Neural cell (in vitro differentiated cells): Measurements from ENCODE around the gene TWNK. TPM values are rescaled to one million over a fixed set of nuclear protein-coding genes. Genes with fewer than 3 reads are reported as not detected.

ENCODE experiments used
- H2AFZ ChIP-seq: fragments of 200-600, 300-800 bp; sonication (generic), shearing (Covaris generic); 2 replicates; pipeline ENCODE4 v1.6.0; 2014; ENCODE audit warnings: low read depth, mild to moderate bottlenecking, antibody characterized with exemption, low read length, moderate library complexity
- H3F3A ChIP-seq: fragments of 200-600 bp; shearing (Covaris generic); 2 replicates; pipeline ENCODE4 v1.6.1; 2016; ENCODE audit warnings: mild to moderate bottlenecking, moderate library complexity, mixed read lengths, antibody characterized with exemption, low read length; ENCODE audit not compliant: insufficient read depth, poor library complexity, severe bottlenecking
- H3K27ac ChIP-seq: fragments of 200-600, 300-800 bp; sonication (generic), shearing (Covaris generic); 2 replicates; pipeline ENCODE4 v1.5.1; 2014; ENCODE audit warnings: mild to moderate bottlenecking, low read length, moderate library complexity
- H3K27me3 ChIP-seq: fragments of 300-800, 200-600 bp; sonication (generic), shearing (Covaris generic); 2 replicates; pipeline ENCODE4 v1.6.0; 2014; ENCODE audit warnings: mild to moderate bottlenecking, low read depth, low read length, moderate library complexity; ENCODE audit not compliant: insufficient read depth
- H3K36me3 ChIP-seq: fragments of 300-800, 200-600 bp; sonication (generic), shearing (Covaris generic); 2 replicates; pipeline ENCODE4 v1.5.1; 2014; ENCODE audit warnings: mild to moderate bottlenecking, antibody characterized with exemption, low read length, moderate library complexity; ENCODE audit not compliant: insufficient read depth
- H3K4me2 ChIP-seq: fragments of 300-800, 200-600 bp; sonication (generic), shearing (Covaris generic); 2 replicates; pipeline ENCODE4 v1.6.0; 2014; ENCODE audit warnings: mild to moderate bottlenecking, low read length
- H3K4me3 ChIP-seq: fragments of 300-800, 200-600 bp; sonication (generic), shearing (Covaris generic); 2 replicates; pipeline ENCODE4 v1.5.1; 2014; ENCODE audit warnings: mild to moderate bottlenecking, low read length, moderate library complexity
- H3K79me2 ChIP-seq: fragments of 200-600 bp; shearing (Covaris generic); replicated peaks from 2 replicates; pipeline ENCODE4 v1.6.0; 2014; ENCODE audit warnings: mild to moderate bottlenecking, low read length, moderate library complexity; ENCODE audit not compliant: insufficient read depth
- H3K9ac ChIP-seq: fragments of 300-800, 200-600 bp; sonication (generic), shearing (Covaris generic); 2 replicates; pipeline ENCODE4 v1.6.1; 2016; ENCODE audit warnings: mild to moderate bottlenecking, low read length, mixed read lengths
- H3K9me2 ChIP-seq: fragments of 200-600 bp; shearing (Covaris generic); 2 replicates; pipeline ENCODE4 v1.6.1; 2016; ENCODE audit warnings: mild to moderate bottlenecking, low read length, mixed read lengths; ENCODE audit not compliant: insufficient read depth
- H3K9me3 ChIP-seq: fragments of 200-600, 300-800 bp; sonication (generic), shearing (Covaris generic); 2 replicates; pipeline ENCODE4 v1.6.1; 2016; ENCODE audit warnings: mild to moderate bottlenecking, mixed run types, low read length, moderate library complexity, mixed read lengths
- H4K20me1 ChIP-seq: fragments of 200-600 bp; shearing (Covaris generic); 2 replicates; pipeline ENCODE4 v1.6.1; 2016; ENCODE audit warnings: mild to moderate bottlenecking, mixed run types; ENCODE audit not compliant: insufficient read depth
- EP300 ChIP-seq: fragments of 450-650 bp; conservative IDR thresholded peaks from 2 replicates; pipeline ENCODE4 v1.6.1; 2014; ENCODE audit warnings: antibody characterized with exemption, mild to moderate bottlenecking, moderate library complexity; ENCODE audit not compliant: poor library complexity, severe bottlenecking
- EZH2 ChIP-seq: fragments of 200-600, 300-800 bp; shearing (Covaris generic), sonication (generic); IDR thresholded peaks from 2 replicates; pipeline ENCODE4 v1.6.1; 2014; ENCODE audit warnings: antibody characterized with exemption, low read length, borderline replicate concordance, mild to moderate bottlenecking; ENCODE audit not compliant: insufficient read depth, poor library complexity, severe bottlenecking
- MXI1 ChIP-seq: fragments of 450-650 bp; conservative IDR thresholded peaks from 2 replicates; pipeline ENCODE4 v1.6.1; 2014; ENCODE audit warnings: antibody characterized with exemption, mild to moderate bottlenecking; ENCODE audit not compliant: poor library complexity, severe bottlenecking
- POLR2AphosphoS5 ChIP-seq: IDR thresholded peaks from 2 replicates; pipeline ENCODE4 v1.6.1; 2012
- RAD21 ChIP-seq: fragments of 450-650 bp; conservative IDR thresholded peaks from 2 replicates; pipeline ENCODE4 v1.6.1; 2014; ENCODE audit warnings: antibody characterized with exemption, mild to moderate bottlenecking, moderate library complexity
- SMC3 ChIP-seq: fragments of 450-650 bp; conservative IDR thresholded peaks from 2 replicates; pipeline ENCODE4 v1.6.1; 2014; ENCODE audit warnings: antibody characterized with exemption, mild to moderate bottlenecking, moderate library complexity; ENCODE audit not compliant: poor library complexity
- TAF1 ChIP-seq: IDR thresholded peaks from 2 replicates; pipeline ENCODE4 v1.6.1; 2012; ENCODE audit warnings: low read depth
- polyA plus RNA-seq: library from polyadenylated mRNA; depleted of rRNA; stranded (reverse); fragments of >200 nt; gene quantifications from 2 replicates; pipeline ENCODE4 v1.2.3, GENCODE V29; 2014
- TF ChIP-seq, protein P1 (sequence below): fragments of 450-650 bp; IDR thresholded peaks from 2 replicates; pipeline ENCODE4 v1.5.1; 2014; ENCODE audit warnings: antibody characterized with exemption, mild to moderate bottlenecking, moderate library complexity; ENCODE audit not compliant: poor library complexity, severe bottlenecking
- TF ChIP-seq, protein P2 (sequence below): IDR thresholded peaks from 2 replicates; pipeline ENCODE4 v1.6.1; 2012; ENCODE audit warnings: borderline replicate concordance

The TWNK gene
- polyA plus RNA-seq, 1 donor from 2014 or later = 4.8 TPM

DNA sequence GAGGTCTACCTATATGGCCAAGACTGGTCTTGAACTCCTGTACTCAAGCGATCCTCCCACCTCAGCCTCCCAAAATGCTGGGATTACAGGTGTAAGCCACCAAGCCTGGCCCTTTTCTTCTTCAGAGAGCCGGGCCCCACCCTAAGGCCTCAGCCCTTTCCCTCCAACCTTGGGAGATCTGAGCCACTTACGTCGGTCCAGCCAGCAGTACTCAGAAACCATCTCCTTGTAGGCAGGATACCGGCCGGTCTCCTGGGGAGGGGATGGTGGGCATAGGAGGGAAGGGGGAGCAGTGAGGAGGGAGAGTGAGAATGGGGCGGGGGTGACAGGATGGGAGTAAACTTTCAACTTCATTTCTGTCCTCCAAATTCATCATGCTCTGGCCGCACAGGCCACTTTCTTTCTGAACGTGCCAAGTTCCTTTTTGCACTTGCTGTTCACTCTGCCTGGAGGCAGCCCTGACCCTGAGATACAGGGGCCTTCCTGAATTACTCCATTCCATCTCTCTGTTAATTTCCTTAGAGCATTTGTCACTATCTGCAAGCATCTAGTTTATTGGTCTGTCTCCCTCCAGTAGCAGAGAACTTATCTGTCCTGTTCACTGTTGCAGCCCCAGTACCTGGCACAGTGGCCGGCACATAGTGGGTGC is 33.2 kb downstream of the TWNK start:
- TF ChIP-seq, protein P1, sequence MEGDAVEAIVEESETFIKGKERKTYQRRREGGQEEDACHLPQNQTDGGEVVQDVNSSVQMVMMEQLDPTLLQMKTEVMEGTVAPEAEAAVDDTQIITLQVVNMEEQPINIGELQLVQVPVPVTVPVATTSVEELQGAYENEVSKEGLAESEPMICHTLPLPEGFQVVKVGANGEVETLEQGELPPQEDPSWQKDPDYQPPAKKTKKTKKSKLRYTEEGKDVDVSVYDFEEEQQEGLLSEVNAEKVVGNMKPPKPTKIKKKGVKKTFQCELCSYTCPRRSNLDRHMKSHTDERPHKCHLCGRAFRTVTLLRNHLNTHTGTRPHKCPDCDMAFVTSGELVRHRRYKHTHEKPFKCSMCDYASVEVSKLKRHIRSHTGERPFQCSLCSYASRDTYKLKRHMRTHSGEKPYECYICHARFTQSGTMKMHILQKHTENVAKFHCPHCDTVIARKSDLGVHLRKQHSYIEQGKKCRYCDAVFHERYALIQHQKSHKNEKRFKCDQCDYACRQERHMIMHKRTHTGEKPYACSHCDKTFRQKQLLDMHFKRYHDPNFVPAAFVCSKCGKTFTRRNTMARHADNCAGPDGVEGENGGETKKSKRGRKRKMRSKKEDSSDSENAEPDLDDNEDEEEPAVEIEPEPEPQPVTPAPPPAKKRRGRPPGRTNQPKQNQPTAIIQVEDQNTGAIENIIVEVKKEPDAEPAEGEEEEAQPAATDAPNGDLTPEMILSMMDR = no peak
- TF ChIP-seq TAF1 (no peak), EZH2 (no peak), MXI1 (no peak), SMC3 (no peak), RAD21 (no peak), POLR2AphosphoS5 (no peak), EP300 (no peak)
- TF ChIP-seq, protein P2, sequence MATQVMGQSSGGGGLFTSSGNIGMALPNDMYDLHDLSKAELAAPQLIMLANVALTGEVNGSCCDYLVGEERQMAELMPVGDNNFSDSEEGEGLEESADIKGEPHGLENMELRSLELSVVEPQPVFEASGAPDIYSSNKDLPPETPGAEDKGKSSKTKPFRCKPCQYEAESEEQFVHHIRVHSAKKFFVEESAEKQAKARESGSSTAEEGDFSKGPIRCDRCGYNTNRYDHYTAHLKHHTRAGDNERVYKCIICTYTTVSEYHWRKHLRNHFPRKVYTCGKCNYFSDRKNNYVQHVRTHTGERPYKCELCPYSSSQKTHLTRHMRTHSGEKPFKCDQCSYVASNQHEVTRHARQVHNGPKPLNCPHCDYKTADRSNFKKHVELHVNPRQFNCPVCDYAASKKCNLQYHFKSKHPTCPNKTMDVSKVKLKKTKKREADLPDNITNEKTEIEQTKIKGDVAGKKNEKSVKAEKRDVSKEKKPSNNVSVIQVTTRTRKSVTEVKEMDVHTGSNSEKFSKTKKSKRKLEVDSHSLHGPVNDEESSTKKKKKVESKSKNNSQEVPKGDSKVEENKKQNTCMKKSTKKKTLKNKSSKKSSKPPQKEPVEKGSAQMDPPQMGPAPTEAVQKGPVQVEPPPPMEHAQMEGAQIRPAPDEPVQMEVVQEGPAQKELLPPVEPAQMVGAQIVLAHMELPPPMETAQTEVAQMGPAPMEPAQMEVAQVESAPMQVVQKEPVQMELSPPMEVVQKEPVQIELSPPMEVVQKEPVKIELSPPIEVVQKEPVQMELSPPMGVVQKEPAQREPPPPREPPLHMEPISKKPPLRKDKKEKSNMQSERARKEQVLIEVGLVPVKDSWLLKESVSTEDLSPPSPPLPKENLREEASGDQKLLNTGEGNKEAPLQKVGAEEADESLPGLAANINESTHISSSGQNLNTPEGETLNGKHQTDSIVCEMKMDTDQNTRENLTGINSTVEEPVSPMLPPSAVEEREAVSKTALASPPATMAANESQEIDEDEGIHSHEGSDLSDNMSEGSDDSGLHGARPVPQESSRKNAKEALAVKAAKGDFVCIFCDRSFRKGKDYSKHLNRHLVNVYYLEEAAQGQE = no peak
- Histone ChIP-seq H3K27ac (no peak overlapping the region), H3K27me3 (peaks cover 48% of the 10 kb centered on the region), H4K20me1 (no peaks in the 10 kb centered on the region), H2AFZ (no peak overlapping the region), H3K9me2 (no peaks in the 10 kb centered on the region), H3K79me2 (no peaks in the 10 kb centered on the region), H3K4me2 (no peak overlapping the region), H3K9ac (no peak overlapping the region), H3K4me3 (no peak overlapping the region), H3K9me3 (no peaks in the 10 kb centered on the region), H3F3A (no peaks in the 10 kb centered on the region), H3K36me3 (no peaks in the 10 kb centered on the region)

DNA sequence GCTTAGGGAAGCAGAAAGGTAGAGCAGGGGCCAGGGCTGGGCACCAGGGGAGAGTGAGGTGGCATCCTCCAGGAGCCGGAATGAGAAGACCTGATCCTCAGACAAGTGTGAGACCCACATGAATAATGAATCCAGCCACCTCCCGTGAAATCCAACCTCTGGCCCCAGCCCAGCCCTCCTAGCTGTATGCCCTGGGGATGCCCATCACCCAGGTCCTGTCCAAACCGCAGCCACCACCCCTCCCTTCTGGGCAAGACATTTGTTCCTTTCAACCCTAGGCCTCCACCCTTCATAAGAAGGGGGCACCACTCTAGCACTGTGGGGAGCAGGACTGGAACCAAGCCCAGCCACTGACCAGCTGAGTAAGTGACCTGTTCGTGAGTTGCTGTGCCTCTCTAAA is 33.9 kb downstream of the TWNK start:
- Histone ChIP-seq H3K9me2 (no peaks in the 10 kb centered on the region), H3K79me2 (no peaks in the 10 kb centered on the region), H4K20me1 (no peaks in the 10 kb centered on the region), H3K27ac (no peak overlapping the region), H3F3A (no peaks in the 10 kb centered on the region), H3K36me3 (no peaks in the 10 kb centered on the region), H3K9ac (no peak overlapping the region), H2AFZ (no peak overlapping the region), H3K4me2 (no peak overlapping the region), H3K4me3 (no peak overlapping the region), H3K27me3 (peaks cover 43% of the 10 kb centered on the region), H3K9me3 (no peaks in the 10 kb centered on the region)
- TF ChIP-seq POLR2AphosphoS5 = no peak
- TF ChIP-seq MXI1 = no peak
- TF ChIP-seq, protein P1 = no peak
- no peak for TF ChIP-seq EZH2
- no peak for TF ChIP-seq SMC3
